ENCODE measurements around the gene DHX35.

DHX35 gene

DNA sequence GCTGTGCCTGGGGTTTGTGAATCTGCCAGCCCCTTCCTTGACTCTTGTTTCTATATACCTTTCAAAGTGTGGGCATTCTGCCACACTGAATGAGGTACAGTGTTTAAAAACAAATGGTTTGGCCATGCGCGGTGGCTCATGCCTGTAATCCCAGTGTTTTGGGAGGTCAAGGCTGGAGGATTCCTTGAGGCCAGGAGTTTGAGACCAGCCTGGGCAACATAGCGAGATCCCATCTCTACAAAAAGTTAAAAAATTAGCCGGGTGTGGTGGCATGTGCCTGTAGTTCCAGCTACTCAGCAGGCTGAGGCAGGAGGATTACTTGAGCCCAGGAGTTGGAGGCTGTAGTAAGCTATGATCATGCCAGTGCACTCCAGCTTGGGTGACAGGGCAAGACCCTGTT, 30.2 kb upstream of the DHX35 start:
- no peak for TF ChIP-seq GATA1 (IDR thresholded peaks at IDR 0.05; ENCODE audit: low read depth, low read length)
- no peak for TF ChIP-seq POLR2A (IDR thresholded peaks at IDR 0.05; ENCODE audit: low read length)
- DNase-seq = no peak

DNA sequence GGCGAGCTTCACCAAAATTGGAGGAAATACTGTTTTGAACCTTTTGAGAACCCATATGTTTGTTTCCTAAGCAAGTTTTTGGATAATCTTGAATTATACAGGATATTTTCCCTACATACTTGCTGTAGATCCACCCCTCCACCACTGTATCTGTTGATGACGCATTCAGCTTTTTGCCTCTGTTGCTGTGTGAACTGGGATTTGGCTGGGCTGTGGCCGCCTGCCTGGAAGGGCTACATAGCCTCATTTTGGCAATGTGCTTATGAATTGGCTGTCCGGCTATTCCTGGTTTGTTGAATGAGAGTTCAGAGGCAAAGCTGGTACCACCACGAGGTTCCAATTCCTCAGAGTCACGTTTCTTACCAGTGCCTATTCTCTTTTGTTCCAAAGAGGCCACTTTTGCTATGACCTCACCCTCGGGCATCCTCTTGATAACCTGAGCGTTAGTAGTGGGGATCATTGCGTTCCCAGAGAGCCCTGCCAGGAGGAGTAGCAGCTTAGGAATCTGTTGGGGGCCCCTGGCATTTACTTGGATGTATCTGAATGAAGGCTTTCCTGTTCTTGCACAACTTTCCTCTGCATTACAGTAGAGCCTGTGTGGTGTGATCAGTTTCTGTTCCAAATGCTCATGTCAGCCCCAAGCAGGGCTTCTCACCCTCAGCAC, 29.6 kb upstream of the DHX35 start:
- no peak for TF ChIP-seq GATA1 (IDR thresholded peaks at IDR 0.05; ENCODE audit: low read depth, low read length)
- no peak for TF ChIP-seq POLR2A (IDR thresholded peaks at IDR 0.05; ENCODE audit: low read length)
- DNase-seq = peak in 1 of 2 experiments; percentile 16

DNA sequence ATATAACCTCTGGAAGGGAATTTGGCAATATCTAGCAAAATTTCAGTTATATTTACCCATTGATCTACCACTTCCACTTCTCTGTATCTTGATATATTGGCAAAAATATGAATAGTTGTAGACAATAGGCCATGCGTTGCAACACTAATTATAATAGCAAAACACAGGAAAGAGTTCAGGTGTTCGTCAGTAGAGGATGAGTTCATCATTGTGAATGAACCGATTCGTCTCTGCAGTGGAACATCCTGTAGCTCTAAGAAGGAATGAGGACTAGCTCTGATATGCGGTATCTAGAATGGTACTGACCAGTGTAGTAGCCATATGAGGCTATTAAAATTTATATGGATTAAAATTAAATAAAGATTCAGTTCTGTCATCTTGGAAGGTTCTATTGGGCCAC, 27.6 kb upstream of the DHX35 start:
- TF ChIP-seq POLR2A (IDR thresholded peaks at IDR 0.05; ENCODE audit: low read length) (no peak), GATA1 (IDR thresholded peaks at IDR 0.05; ENCODE audit: low read depth, low read length) (no peak)
- DNase-seq = no peak

DNA sequence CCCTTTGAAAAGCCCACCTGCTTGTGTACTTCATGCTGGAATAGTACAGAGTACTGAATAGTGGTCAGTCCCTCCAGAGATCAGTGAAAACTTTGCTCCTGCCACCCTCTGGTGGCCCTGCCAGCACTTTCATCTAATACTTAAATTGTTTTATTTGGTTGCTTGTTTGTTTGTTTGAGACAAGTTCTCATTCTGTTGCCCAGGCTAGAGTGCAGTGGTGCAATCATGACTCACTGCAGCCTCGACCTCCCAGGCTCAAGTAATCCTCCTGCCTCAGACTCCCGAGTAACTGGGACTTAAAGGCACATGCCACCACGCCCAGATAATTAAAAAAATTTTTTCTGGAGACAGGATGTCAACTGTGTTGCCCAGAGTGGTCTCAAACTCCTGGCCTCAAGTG, 26.9 kb upstream of the DHX35 start:
- TF ChIP-seq GATA1 (IDR thresholded peaks at IDR 0.05; ENCODE audit: low read depth, low read length) (no peak), POLR2A (IDR thresholded peaks at IDR 0.05; ENCODE audit: low read length) (no peak)

GRCh38 chr20:38935967-38936407, 26.2 kb upstream of the DHX35 start:
- no peak for DNase-seq

More for the DNA sequence above, 26.9 kb upstream of the DHX35 start:
- peak; percentile 26 to 44 for DNase-seq

DNA sequence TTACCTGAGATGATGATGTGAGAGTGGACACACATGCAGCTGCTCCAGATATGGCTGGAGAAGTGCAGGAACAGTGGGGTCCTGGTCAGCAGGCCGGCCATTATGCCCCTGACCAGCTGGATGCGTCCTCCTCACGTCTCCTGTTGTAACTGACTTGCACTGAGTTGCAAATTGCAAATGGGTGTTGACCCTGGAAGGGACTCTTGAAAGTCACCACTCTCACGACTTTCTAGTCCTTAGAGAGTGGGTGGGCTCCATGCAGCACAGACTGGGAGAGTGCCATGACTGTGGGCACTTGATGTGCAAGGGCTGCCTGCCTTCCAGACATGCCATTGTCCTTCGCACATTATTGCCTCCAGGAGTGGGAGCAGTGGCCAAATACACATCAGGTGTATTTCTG, 25.1 kb upstream of the DHX35 start:
- TF ChIP-seq GATA1 (IDR thresholded peaks at IDR 0.05; ENCODE audit: low read depth, low read length) (no peak), POLR2A (IDR thresholded peaks at IDR 0.05; ENCODE audit: low read length) (no peak)
- no peak for DNase-seq

More at GRCh38 chr20:38935967-38936407, 26.2 kb upstream of the DHX35 start:
- TF ChIP-seq GATA1 (IDR thresholded peaks at IDR 0.05; ENCODE audit: low read depth, low read length) (no peak), POLR2A (IDR thresholded peaks at IDR 0.05; ENCODE audit: low read length) (no peak)

GRCh38 chr20:38937978-38938473, 24.1 kb upstream of the DHX35 start:
- DNase-seq = no peak
- no peak for TF ChIP-seq POLR2A (IDR thresholded peaks at IDR 0.05; ENCODE audit: low read length)
- TF ChIP-seq GATA1 (IDR thresholded peaks at IDR 0.05; ENCODE audit: low read depth, low read length) = no peak

GRCh38 chr20:38939686-38940085, 22.5 kb upstream of the DHX35 start:
- DNase-seq = no peak
- TF ChIP-seq POLR2A (IDR thresholded peaks at IDR 0.05; ENCODE audit: low read length) (no peak), GATA1 (IDR thresholded peaks at IDR 0.05; ENCODE audit: low read depth, low read length) (no peak)

GRCh38 chr20:38940644-38941043, 21.5 kb upstream of the DHX35 start:
- DNase-seq = no peak
- no peak for TF ChIP-seq GATA1 (IDR thresholded peaks at IDR 0.05; ENCODE audit: low read depth, low read length)
- TF ChIP-seq POLR2A (IDR thresholded peaks at IDR 0.05; ENCODE audit: low read length) = no peak

- TF ChIP-seq GATA1 (IDR thresholded peaks at IDR 0.05; ENCODE audit: low read depth, low read length) (no peak), POLR2A (IDR thresholded peaks at IDR 0.05; ENCODE audit: low read length) (no peak)
- peak; percentile 39 to 43 for DNase-seq
These were observed 20.3 kb upstream of the DHX35 start for GRCh38 chr20:38941726-38942389.

DNA sequence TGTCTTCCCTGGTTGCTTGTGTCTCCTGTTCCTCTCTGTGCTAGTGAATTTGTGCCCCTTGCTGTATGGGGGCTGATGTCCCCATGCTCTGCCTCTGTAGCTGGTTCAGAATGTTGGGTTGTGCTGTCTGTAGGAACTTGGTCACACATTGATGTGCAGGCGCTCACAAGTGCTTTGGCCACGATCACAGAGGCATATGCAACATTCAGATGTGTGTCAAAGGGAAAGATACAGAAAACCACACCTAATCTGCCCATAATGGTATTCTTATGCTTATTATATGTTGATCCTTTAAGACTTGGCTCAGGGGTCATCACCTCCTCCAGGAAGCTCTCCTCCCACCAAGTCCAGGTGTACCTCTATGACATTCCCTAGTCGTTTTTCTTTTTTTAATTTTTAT, 17.1 kb upstream of the DHX35 start:
- no peak for TF ChIP-seq GATA1 (IDR thresholded peaks at IDR 0.05; ENCODE audit: low read depth, low read length)
- peak; percentile 39 to 58 for DNase-seq

DNA sequence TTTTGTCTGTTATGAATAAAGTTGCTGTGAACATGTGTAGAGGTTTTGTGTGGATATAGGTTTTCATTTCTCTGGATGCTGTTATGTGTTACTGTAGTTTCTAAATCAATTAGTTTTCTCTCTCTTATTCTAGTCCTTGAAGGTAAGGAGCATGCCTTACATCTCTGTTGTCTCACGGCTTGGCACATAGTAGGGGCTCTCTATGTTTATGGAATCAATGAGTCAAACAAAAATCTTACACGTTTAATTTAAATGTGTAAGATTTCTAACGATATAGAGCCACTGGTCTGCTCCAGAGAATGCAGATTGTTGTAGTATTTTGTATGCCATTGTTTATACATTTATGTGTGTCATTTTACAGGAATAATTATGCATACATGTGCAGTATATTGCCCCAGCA, 15.3 kb upstream of the DHX35 start:
- TF ChIP-seq POLR2A (IDR thresholded peaks at IDR 0.05; ENCODE audit: low read length) (no peak), GATA1 (IDR thresholded peaks at IDR 0.05; ENCODE audit: low read depth, low read length) (no peak)
- DNase-seq = peak in 1 of 2 experiments; percentile 34

DNA sequence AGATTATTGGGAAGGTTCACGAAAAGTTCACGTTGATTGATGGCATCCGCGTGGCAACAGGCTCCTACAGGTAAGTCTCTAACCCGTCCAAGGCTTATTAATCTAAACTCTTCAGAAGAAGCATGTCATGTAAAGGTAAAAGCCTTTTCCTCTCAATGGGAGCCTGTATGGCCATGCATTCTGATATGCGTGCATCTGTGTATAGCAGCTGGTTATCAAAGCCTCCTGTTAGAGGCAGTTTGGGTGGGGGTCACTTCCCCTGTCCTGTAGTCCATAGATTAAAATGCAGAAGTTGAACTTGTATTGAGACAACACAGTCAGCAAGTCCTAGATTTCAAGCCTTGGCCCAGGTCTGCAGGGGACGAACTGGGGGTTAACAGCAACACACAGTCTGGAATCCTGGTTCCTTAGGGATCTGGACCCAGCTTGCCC, 14.2 kb upstream of the DHX35 start:
- peak; percentile 90 to 97 for DNase-seq
- TF ChIP-seq GATA1 (IDR thresholded peaks at IDR 0.05; ENCODE audit: low read depth, low read length) = peak; percentile 73
- peak; percentile 36 for TF ChIP-seq POLR2A (IDR thresholded peaks at IDR 0.05; ENCODE audit: low read length)

DNA sequence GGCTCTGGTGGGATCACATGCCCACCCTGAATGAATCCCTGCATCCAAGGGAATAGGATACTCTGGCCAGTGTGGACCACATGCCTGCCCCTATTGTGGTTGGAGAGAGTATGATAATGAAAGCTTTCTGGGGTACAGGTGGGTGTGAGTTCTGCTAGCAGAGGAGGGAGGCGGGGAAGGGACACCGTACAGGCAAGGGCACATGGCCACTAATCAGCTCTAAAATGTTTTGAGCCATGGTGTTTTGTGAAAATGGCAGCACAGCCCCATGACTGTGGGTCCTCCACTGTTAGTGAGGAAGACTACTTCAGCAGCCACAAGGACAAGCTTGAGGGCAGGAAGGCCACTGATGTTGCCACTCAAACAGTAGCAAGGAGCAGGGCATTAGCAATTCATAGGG, 11.9 kb upstream of the DHX35 start:
- no peak for DNase-seq

GRCh38 chr20:38951611-38952010, 10.5 kb upstream of the DHX35 start:
- TF ChIP-seq GATA1 (IDR thresholded peaks at IDR 0.05; ENCODE audit: low read depth, low read length) (no peak), POLR2A (IDR thresholded peaks at IDR 0.05; ENCODE audit: low read length) (no peak)
- DNase-seq = no peak

More for the DNA sequence above, 11.9 kb upstream of the DHX35 start:
- TF ChIP-seq POLR2A (IDR thresholded peaks at IDR 0.05; ENCODE audit: low read length) (no peak), GATA1 (IDR thresholded peaks at IDR 0.05; ENCODE audit: low read depth, low read length) (no peak)
